AG04450 (cell line): ENCODE results near the gene TMEM167B. TPM values are rescaled to one million over a fixed set of nuclear protein-coding genes. Genes with fewer than 3 reads are reported as not detected.

ENCODE experiments used
- CTCF ChIA-PET: fragments of 300-600, 350-600 bp; formaldehyde crosslinking; extraction: SDS; loops from one replicate; lab custom pipeline; 2022; ENCODE audit warnings: antibody characterized with exemption, inconsistent platforms; lab: Charles Lee
- POLR2A ChIA-PET: fragments of 350-600 bp; formaldehyde crosslinking; extraction: SDS; loops from one replicate; lab custom pipeline; 2021; ENCODE audit warnings: antibody characterized with exemption, inconsistent platforms; lab: Yijun Ruan, JAX
- DNase-seq: peaks from one replicate; pipeline ENCODE4 v3.0.0-alpha.2; 2011; ENCODE audit warnings: low read depth, low spot score
- H3K27ac ChIP-seq: one replicate; pipeline ENCODE4 v1.5.1; 2012; ENCODE audit warnings: low read depth, low read length, control low read depth
- H3K27me3 ChIP-seq: one replicate; pipeline ENCODE4 v1.6.0; 2012; ENCODE audit warnings: low read length; ENCODE audit not compliant: control insufficient read depth, insufficient read depth
- H3K4me3 ChIP-seq: 2 replicates; pipeline ENCODE4 v1.5.1; 2011; ENCODE audit warnings: mild to moderate bottlenecking, low read depth, low read length, control low read depth
- H3K9me3 ChIP-seq: 2 replicates; pipeline ENCODE4 v1.5.1; 2012; ENCODE audit warnings: low read length; ENCODE audit not compliant: control insufficient read depth, insufficient read depth
- CTCF ChIP-seq: IDR thresholded peaks from 2 replicates; pipeline ENCODE4 v1.5.1; 2011; ENCODE audit warnings: low read depth, low read length, control low read depth, inconsistent platforms
- polyA plus RNA-seq: library from polyadenylated mRNA; depleted of rRNA; stranded (reverse); fragments of >200 nt; gene quantifications from 2 replicates; pipeline ENCODE4 v1.2.3, GENCODE V29; 2011

The TMEM167B gene
- polyA plus RNA-seq, 1 experiment, result 38.8 TPM

DNA sequence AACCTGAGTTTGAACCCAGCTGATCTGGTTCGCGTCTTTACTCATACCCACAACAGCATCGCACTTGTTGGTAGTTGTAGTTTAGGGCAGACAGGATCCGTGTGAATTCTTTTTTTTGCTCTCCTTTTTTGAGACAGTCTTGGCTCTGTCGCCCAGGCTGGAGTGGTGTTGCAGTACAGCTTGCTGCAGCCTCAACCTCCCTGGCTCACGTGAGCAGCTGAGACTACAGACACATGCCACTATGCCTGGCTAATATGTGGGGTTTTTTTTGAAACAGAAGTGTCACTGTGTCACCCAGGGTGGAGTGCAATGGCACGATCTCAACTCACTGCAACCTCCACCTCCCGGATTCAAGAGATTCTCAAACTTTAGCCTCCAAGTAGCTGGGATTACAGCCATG, 22.7 kb upstream of the TMEM167B start:
- Histone ChIP-seq H3K27ac (no peak overlapping the region), H3K4me3 (no peak overlapping the region), H3K27me3 (no peaks in the 10 kb centered on the region), H3K9me3 (no peaks in the 10 kb centered on the region)
- CTCF ChIA-PET, result interaction anchor here (0.6 to 1.3 kb wide), 2 partner anchors 8 to 9 kb away, joined by 4 to 5 read pairs; partner anchors contain the start of gene TAF13
- TF ChIP-seq CTCF, result no peak
- DNase-seq, result no peak
- POLR2A ChIA-PET, result no interaction called here

DNA sequence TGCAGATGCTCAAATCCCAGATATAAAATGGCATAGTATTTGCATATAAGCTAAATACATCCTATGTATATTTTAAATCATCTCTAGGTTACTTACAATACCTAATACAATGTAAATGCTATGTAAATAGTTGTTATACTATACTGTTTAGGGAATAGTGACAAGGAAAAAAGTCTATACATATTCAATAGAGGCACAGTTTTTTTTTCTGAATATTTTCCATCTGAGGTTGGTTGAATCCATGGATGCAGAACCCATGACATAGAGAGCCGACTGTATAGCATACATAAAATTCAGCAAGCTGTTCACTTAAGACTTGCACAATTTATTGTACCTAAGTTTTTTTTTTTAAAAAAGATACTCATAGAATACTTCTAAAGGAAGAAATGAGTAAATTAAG, 21.3 kb upstream of the TMEM167B start:
- ChIA-PET CTCF (no interaction called here), POLR2A (no interaction called here)
- H3K27ac ChIP-seq, result no peak overlapping the region
- H3K4me3 ChIP-seq, result no peak overlapping the region
- H3K9me3 ChIP-seq, result no peaks in the 10 kb centered on the region; the same call in 1 of the 2 replicates
- no peak for TF ChIP-seq CTCF
- no peak for DNase-seq
- H3K27me3 ChIP-seq, result no peaks in the 10 kb centered on the region

- H3K27ac ChIP-seq, result peak within 1 kb of the TSS; percentile 99
- DNase-seq, result peak; percentile 91
- H3K27me3 ChIP-seq, result no peaks in the 10 kb centered on the region
- ChIA-PET POLR2A (interaction anchor here (0.5 to 1.2 kb wide), 10 partner anchors 10 to 389 kb away, joined by 3 to 35 read pairs (median 5); partner anchors contain the start of genes TMEM167B and WDR47), CTCF (interaction anchor here (0.7 to 1.6 kb wide), 5 partner anchors 9 to 352 kb away, joined by 3 to 6 read pairs (median 4); a partner anchor contains a TSS)
- H3K9me3 ChIP-seq, result no peaks in the 10 kb centered on the region; the same call in 1 of the 2 replicates
- peak within 1 kb of the TSS; percentile 100 for H3K4me3 ChIP-seq
- TF ChIP-seq CTCF, result peak; percentile 41; the same call in 1 of the 2 replicates
These were observed 14.8 kb upstream of the TMEM167B start, which contains the start of gene TAF13 for GRCh38 chr1:109075531-109076490. Gene TAF13 (minus strand): TSS chr1:109076003. CDS start chr1:109075947, 56 bp downstream.

DNA sequence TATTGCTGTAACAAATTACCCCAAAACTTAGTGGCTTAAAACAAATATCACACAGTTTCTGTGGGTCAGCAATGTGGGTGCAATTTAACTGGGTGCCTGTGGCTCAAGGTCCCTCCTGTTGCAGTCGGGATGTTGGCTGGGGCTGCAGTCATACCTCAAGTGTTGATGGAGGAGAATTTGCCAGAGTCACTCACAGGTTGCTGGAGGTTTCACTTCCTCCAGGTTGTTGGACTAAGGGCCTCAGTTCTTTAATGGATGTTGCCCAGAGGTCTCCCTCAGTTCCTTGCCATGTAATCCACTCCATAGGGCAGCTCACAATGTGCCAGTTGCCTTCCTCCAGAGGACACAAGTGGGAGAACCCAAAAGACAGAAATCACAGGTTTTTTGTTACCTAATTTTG, 12.2 kb upstream of the TMEM167B start:
- no peak for DNase-seq
- Histone ChIP-seq H3K9me3 (no peaks in the 10 kb centered on the region; the same call in 1 of the 2 replicates), H3K4me3 (no peak overlapping the region), H3K27me3 (no peaks in the 10 kb centered on the region), H3K27ac (no peak overlapping the region)
- TF ChIP-seq CTCF, result no peak
- POLR2A ChIA-PET, result no interaction called here
- CTCF ChIA-PET, result interaction anchor here (0.5 kb wide), 1 partner anchor 11 kb away, joined by 3 read pairs; no protein-coding TSS in a partner anchor
